ENCODE measurements around the gene OR2A42. TPM values are rescaled to one million over a fixed set of nuclear protein-coding genes. Genes with fewer than 3 reads are reported as not detected.

The OR2A42 gene
- polyA plus RNA-seq, 4 donors = 1.1 to 2.1 (median 1.4) TPM

Other genes with a start within 250 kb of the OR2A42 start
- gene OR6B1, start 239.3 kb downstream of the OR2A42 start, polyA plus RNA-seq (ENCODE audit: insufficient read length in 4 of 4) = not detected
- under 1 TPM in 3 of 4 donors, not detected in 1; 0.07 to 0.17 (median 0.10) TPM for gene OR2A5, start 190.7 kb downstream of the OR2A42 start, polyA plus RNA-seq (ENCODE audit: insufficient read length in 4 of 4)
- gene OR2A25, start 169.8 kb downstream of the OR2A42 start, polyA plus RNA-seq (ENCODE audit: insufficient read length in 4 of 4) = not detected
- under 1 TPM in 1 of 4 donors, not detected in 3; 0.03 TPM for gene OR2A12, start 153.3 kb downstream of the OR2A42 start, polyA plus RNA-seq (ENCODE audit: insufficient read length in 4 of 4)
- gene OR2A2, start 130.0 kb downstream of the OR2A42 start, polyA plus RNA-seq (ENCODE audit: insufficient read length in 4 of 4) = not detected
- gene OR2A14, start 116.4 kb downstream of the OR2A42 start, polyA plus RNA-seq (ENCODE audit: insufficient read length in 4 of 4) = not detected
- 10 to 100 TPM in 1 of 4 donors, 1 to 10 TPM in 3; 3.6 to 12.6 (median 6.8) TPM for gene CTAGE4, start 56.1 kb downstream of the OR2A42 start, polyA plus RNA-seq (ENCODE audit: insufficient read length in 4 of 4)
- 10 to 100 TPM; 20.5 to 24.6 (median 23.9) TPM for gene ARHGEF35, start 43.8 kb downstream of the OR2A42 start, polyA plus RNA-seq (ENCODE audit: insufficient read length in 4 of 4)
- gene OR2A7, start 25.2 kb upstream of the OR2A42 start, polyA plus RNA-seq (ENCODE audit: insufficient read length in 4 of 4) = 10 to 100 TPM in 2 of 4 donors, 1 to 10 TPM in 2; 7.8 to 15.2 (median 10.0) TPM
- gene CTAGE8, start 29.7 kb upstream of the OR2A42 start, polyA plus RNA-seq (ENCODE audit: insufficient read length in 4 of 4) = 1 to 10 TPM; 5.2 to 7.2 (median 6.4) TPM
- 1 to 10 TPM in 1 of 4 donors, under 1 TPM in 2, not detected in 1; 0.27 to 1.1 (median 0.79) TPM for gene OR2A1, start 72.8 kb upstream of the OR2A42 start, polyA plus RNA-seq (ENCODE audit: insufficient read length in 4 of 4)
- gene ARHGEF5, start 115.8 kb upstream of the OR2A42 start, polyA plus RNA-seq (ENCODE audit: insufficient read length in 4 of 4) = 10 to 100 TPM; 19.3 to 36.9 (median 20.4) TPM
- gene NOBOX, start 164.1 kb upstream of the OR2A42 start, polyA plus RNA-seq (ENCODE audit: insufficient read length in 4 of 4) = not detected